A549 treated with CpdA at 1 μM for 4 hours (cell line): Measurements from ENCODE around the gene TMEM109. TPM values are rescaled to one million over a fixed set of nuclear protein-coding genes. Genes with fewer than 3 reads are reported as not detected.

ENCODE experiments used
- total RNA-seq: library from RNA; stranded (reverse); fragments of 200-300 nt; extraction: Qiagen RNA extraction; gene quantifications from 5 replicates; pipeline ENCODE4 v1.2.3, GENCODE V29; 2022; ENCODE audit warnings: low read depth

TMEM109 gene, protein sequence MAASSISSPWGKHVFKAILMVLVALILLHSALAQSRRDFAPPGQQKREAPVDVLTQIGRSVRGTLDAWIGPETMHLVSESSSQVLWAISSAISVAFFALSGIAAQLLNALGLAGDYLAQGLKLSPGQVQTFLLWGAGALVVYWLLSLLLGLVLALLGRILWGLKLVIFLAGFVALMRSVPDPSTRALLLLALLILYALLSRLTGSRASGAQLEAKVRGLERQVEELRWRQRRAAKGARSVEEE
- 99.5 to 133 TPM (median 128 TPM) in 5 replicates for total RNA-seq

DNA sequence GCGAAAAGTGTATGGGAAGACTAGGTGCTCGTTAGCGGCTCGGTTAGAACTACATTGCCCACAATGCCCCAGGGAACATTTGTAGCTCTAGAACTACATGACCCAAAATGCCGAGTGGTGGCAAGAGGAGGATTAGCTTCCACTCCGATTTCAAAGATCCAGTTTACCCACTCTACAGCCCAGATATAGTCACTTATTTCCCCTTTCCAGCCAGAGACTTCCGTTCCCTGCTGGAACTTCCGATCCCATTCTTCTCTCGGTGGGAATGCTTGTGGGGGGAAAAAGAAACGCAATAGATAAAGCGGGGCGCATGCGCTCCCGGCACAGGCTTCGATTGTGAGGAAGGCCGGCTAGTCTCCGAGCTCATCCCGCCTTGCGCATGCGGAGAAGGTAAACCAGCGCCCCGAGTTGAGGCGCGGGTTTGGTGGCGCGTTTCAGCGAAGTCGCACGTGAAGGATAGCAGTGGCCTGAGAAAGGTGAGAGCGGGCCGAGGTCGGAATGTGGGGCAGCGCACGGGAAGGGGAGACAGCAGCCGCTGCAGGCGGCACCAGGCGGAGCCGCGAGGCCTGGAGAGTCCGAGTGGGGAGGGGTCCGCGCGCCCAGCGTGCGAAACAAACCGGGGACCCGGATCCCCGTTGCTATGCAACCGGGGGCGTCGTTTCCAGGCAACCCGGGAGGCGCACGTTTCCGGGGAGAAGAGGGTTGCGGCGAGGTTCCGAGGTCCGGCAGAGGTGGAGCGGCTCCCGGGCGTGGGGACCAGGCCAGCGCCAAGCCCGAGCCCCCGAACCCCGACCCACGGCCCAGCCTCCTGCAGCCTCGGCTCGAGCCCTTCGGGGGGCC is at the start of gene TMEM109:
TSS of gene TMEM109 (plus strand) at position 366 of the 840 bp plus-strand sequence. CDS start 5,536 bp downstream, outside the sequence.

DNA sequence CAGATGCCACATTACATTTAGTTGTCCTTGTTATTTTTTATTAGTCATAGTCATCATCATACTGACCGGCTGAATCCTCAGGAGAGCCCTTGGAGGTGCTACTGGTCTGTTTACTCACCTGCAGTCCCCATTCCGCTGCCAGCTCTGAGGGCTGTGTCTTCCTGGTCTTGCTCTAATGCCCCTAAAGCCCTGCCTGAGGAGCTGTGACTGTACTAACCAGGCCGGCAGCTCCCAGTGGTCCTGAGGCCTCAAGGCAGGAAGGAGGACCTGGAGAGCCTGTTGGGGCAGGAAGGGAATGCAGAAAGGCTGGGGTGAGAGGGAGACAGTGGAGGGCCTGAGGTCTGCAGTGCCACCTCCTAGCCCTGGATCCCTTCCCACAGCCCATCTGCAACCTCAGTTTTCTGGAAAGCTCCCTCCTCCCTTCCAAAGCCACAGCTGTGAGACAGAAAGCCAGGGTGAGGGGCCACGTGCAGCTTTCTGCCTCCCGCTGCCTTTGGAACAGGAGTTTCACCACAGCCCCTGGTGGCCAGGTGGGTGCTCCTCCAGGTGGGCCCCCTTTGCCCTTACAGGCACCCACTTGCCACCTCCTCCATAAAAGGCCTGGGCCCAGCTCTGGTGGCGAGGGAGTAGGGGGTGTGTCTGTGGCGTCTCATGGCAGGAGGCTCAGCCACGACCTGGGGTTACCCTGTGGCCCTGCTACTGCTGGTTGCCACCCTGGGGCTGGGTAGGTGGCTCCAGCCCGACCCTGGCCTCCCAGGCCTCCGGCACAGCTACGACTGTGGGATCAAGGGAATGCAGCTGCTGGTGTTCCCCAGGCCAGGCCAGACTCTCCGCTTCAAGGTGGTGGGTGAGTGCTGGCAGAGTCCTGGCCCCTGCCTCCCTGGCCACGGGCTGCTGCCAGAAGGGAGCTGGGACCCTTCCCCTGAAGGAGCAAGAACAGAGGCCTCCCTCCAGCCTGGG is 46.8 kb upstream of the TMEM109 start, which contains the start of gene ZP1:
TSS of gene ZP1 (plus strand) at position 632 of the 960 bp plus-strand sequence. CDS start at position 652, 20 bp downstream.

DNA sequence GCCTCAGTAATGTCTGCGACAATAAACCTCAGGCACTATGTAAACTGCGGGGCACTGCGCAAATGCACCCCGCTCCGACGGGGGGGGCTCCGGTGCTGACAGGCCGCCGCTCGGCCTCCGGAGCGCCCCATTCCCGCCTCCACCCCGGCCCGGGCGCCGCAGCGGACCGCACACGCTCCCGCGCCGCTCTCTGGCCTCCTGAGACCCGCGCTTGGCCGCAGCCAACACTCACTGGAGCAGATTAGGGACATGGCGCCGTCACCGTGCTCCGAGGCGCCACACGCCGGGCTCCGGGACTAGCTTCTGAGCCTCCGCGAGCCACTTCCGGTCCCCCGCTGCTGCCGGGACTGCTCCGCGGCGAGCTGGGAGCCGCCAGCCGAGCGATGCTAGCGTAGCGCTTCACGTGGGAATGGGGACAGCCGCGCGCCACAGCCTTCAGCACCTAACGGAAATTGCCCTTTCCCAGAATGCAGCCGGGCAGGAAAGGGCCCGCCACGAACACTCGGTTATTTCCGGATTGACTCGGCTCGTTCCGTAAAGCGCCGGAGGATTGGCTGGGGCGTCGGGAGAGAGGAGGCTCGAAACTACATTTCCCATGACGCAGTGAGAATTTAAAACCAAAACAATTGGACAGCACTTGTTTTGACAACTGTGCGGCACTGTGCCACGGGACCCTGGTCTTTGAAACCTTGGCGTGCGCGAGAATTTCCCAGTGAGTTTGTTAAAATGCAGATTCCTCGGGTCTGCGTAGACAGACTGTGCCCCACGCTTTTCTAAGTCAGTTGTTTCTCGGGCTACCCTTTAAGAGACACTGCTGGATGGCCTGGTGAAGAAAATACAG is 7.6 kb upstream of the TMEM109 start, which contains the start of gene PRPF19:
TSS of gene PRPF19 (minus strand) at position 454 of the 841 bp plus-strand sequence. CDS start at position 251, 203 bp downstream.

DNA sequence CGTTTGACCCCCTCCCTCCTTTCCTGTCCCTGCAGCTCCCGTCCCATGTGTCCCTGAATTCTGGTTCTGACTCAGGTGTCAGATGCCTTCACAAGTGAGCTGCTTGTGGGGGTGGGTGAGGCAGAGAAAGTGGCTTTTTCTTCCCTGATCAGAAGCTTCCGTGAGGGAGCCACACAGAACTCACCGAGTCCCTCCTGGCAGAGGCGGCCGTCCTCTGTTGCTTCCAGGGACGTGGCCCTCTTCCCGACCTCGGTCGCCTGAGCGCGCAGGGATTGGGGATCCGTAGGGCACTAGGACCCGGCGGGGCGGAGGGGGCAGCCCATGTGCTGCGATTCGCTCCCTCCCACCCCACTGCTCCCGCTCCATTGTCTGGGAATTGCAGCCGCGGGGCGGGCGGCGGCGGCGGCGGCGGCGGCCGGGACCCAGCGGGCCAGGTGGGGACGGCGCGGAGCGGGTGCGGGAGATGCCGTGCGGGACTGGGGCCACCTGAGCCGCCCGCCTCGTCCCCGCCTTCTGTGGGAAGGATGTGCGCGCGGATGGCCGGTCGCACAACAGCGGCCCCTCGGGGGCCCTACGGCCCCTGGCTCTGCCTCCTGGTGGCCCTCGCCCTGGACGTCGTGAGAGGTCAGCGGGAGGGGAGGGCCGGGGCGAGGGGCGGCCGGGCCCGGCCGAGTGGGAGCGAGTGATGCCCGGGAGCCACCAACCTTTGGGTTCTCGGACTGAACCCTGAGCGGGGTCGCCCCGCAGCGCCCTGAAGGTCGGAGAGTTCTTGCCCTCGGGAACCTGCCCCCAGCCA is 10.3 kb downstream of the TMEM109 start, which contains the start of gene TMEM132A:
TSS of gene TMEM132A (plus strand) at position 351 of the 796 bp plus-strand sequence. CDS start at position 525, 174 bp downstream.

DNA sequence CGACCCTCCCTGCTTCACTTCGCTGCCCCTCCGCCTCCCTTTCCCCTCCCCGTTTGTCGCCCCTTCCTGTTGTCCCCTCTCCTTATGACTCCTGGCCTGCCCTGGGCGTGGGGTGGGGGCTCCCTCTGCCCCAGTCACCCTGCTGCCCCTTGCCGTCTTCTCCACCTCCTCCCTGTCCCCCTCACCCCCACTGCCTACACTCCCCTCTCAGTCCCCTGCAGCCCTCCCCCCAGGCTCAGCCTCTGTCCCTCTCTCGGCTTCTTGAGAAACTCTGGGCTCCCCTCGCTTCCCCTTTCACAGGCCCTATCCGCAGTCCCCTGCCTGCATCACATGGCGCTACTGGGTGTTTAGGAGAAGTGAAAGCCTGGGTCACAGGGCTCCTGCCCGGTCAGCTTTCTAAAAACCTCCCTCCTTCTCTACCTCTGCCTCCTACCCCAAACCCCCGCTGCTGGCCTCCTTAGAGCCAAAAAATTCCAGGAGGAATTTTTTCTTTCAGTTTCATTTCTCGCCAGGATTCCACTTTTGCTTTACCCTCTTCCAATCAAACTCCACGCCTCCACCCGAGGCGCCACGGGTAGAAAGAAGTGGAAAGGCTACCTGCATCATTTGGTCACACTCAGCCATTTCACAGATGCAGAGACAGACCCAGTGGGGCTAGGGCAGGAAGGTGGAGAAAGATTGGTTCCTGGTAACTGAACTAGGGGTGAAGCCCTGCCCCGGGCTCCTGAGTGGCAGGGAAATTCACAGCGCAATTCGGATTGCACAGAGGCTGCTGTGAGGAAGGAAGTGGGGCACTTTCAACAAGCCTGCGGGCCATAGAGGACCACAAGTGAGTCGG is 38.2 kb downstream of the TMEM109 start, which contains the start of gene SLC15A3:
TSS of gene SLC15A3 (minus strand) at position 273 of the 838 bp plus-strand sequence. CDS start 625 bp downstream, outside the sequence.

DNA sequence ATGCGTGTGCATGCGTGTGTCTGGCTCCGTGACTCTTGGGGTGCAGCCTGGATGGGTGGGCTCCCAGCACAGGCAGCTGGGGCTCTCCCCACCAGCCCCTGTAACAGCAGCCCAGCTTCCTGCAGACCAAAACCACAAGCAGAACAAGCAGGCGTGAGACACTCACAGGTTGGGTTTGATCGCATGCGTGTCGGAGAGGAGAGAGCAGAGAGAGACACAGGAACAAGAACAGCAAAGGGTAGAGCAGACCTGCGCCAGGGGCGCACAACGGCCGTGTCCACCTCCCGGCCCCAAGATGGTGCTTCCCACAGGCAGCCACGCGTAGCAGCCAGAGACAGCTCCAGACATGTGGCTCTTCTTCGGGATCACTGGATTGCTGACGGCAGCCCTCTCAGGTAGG is 57.6 kb downstream of the TMEM109 start, which contains the start of gene CD6:
TSS of gene CD6 (plus strand) at position 161 of the 400 bp plus-strand sequence. CDS start at position 347, 186 bp downstream.

Other genes starting within 250 kb of the TMEM109 start
- not detected in 5 replicates for gene MS4A8, start 214.5 kb upstream of the TMEM109 start, total RNA-seq
- gene MS4A18, start 189.4 kb upstream of the TMEM109 start, total RNA-seq: not detected in 5 replicates
- not detected in 5 replicates for gene MS4A15, start 157.3 kb upstream of the TMEM109 start, total RNA-seq
- gene MS4A10, start 128.8 kb upstream of the TMEM109 start, total RNA-seq: not detected in 5 replicates
- gene CCDC86, start 72.0 kb upstream of the TMEM109 start, total RNA-seq: 83.6 to 113 TPM (median 100 TPM) in 5 replicates
- 0.04 to 0.08 TPM in 2 of 5 replicates, not detected in the others for gene PTGDR2, start 58.2 kb upstream of the TMEM109 start, total RNA-seq
- gene ZP1, start 46.6 kb upstream of the TMEM109 start, total RNA-seq: 0.11 to 0.23 TPM (median 0.16 TPM) in 4 of 5 replicates, not detected in the other
- gene PRPF19, start 7.6 kb upstream of the TMEM109 start, total RNA-seq: 161 to 201 TPM (median 198 TPM) in 5 replicates
- gene TMEM132A, start 10.3 kb downstream of the TMEM109 start, total RNA-seq: 124 to 192 TPM (median 185 TPM) in 5 replicates
- gene SLC15A3, start 38.0 kb downstream of the TMEM109 start, total RNA-seq: not detected in 5 replicates
- 0.10 to 0.64 TPM (median 0.27 TPM) in 5 replicates for gene CD6, start 57.5 kb downstream of the TMEM109 start, total RNA-seq
- gene CD5, start 188.3 kb downstream of the TMEM109 start, total RNA-seq: not detected in 5 replicates
- 15.9 to 18.7 TPM (median 18.2 TPM) in 5 replicates for gene VPS37C, start 247.3 kb downstream of the TMEM109 start, total RNA-seq